A549 (cell line): Measurements from ENCODE around the gene MADD. TPM values are rescaled to one million over a fixed set of nuclear protein-coding genes. Genes with fewer than 3 reads are reported as not detected.

ENCODE experiments used
- ATAC-seq, 2 experiments: fragments of 200-7000 bp in 1 of 2; fragments of >200 bp in 1 of 2; cut with Nextera tagmentation in 1 of 2; cut with Tn5 transposase in 1 of 2; 3 replicates each; pipeline versions ENCODE4 v1.8.0 to v1.9.1; 2018 to 2020; ENCODE audit warnings: mild to moderate bottlenecking in 1 of 2, moderate library complexity in 1 of 2
- CTCF ChIA-PET: fragments of 300-600 bp; sonication (Branson Sonifier 250); formaldehyde crosslinking; extraction: SDS; loops from one replicate; lab custom pipeline; 2021; ENCODE audit warnings: antibody characterized with exemption, inconsistent platforms; lab: Yijun Ruan, JAX
- POLR2A ChIA-PET: fragments of 350-600 bp; formaldehyde crosslinking; extraction: SDS; loops from one replicate; lab custom pipeline; 2021; ENCODE audit warnings: antibody characterized with exemption, inconsistent platforms; lab: Yijun Ruan, JAX
- DNase-seq, 2 experiments: peaks; one replicate each; pipeline versions ENCODE4 v3.0.0 to v3.0.0-alpha.2; 2011 to 2016; ENCODE audit warnings: low read depth in 1 of 2, low spot score in 1 of 2
- FAIRE-seq: peaks from 2 replicates; lab custom pipeline; 2011; peaks lifted over from hg19 to GRCh38; lab: Jason Lieb, UNC
- H3K27ac ChIP-seq, 2 experiments: fragments of >200 bp; sonication (Bioruptor Twin); formaldehyde crosslinking; 3 replicates each; pipeline ENCODE4 v1.5.1; 2016 to 2017
- H3K4me1 ChIP-seq: fragments of >200 bp; sonication (Bioruptor Twin); formaldehyde crosslinking; 3 replicates; pipeline ENCODE4 v1.6.1; 2016
- H3K4me2 ChIP-seq: fragments of >200 bp; sonication (Bioruptor Twin); formaldehyde crosslinking; 3 replicates; pipeline ENCODE4 v1.6.1; 2016
- H3K4me3 ChIP-seq: fragments of >200 bp; sonication (Bioruptor Twin); formaldehyde crosslinking; 3 replicates; pipeline ENCODE4 v1.5.1; 2016
- H3K9me3 ChIP-seq: fragments of >200 bp; sonication (Bioruptor Twin); formaldehyde crosslinking; 3 replicates; pipeline ENCODE4 v1.6.1; 2016
- CBX2 ChIP-seq: fragments of 200-600 bp; sonication (generic); IDR thresholded peaks from 2 replicates; pipeline ENCODE4 v1.6.1; 2016; ENCODE audit warnings: low read depth, mild to moderate bottlenecking, borderline replicate concordance
- CEBPB ChIP-seq, 2 experiments: fragments of >200 bp in 1 of 2; sonication (Bioruptor Twin) in 1 of 2; formaldehyde crosslinking in 1 of 2; IDR thresholded peaks; 2 replicates each; pipeline ENCODE4 v1.6.1; 2012 to 2016
- CHD2 ChIP-seq: fragments of 150-350 bp; IDR thresholded peaks from 2 replicates; pipeline ENCODE4 v1.6.1; 2014; ENCODE audit warnings: low read length; ENCODE audit not compliant: partially characterized antibody
- CHD4 ChIP-seq: fragments of 200-600 bp; sonication (generic); IDR thresholded peaks from 2 replicates; pipeline ENCODE4 v1.6.1; 2016; ENCODE audit warnings: antibody characterized with exemption, mild to moderate bottlenecking, borderline replicate concordance
- CTCF ChIP-seq: fragments of >200 bp; sonication (Bioruptor Twin); formaldehyde crosslinking; IDR thresholded peaks from 3 replicates; pipeline ENCODE4 v1.5.1; 2016
- ELK1 ChIP-seq: fragments of 150-350 bp; IDR thresholded peaks from 2 replicates; pipeline ENCODE4 v1.6.1; 2014; ENCODE audit warnings: low read depth, mild to moderate bottlenecking, low read length
- ESRRA ChIP-seq: fragments of 150-350 bp; IDR thresholded peaks from 2 replicates; pipeline ENCODE4 v1.6.1; 2014; ENCODE audit warnings: mild to moderate bottlenecking, low read length, borderline replicate concordance
- FOSL2 ChIP-seq, 2 experiments: fragments of 450-650 bp in 1 of 2; fragments of >200 bp in 1 of 2; sonication (Bioruptor Twin) in 1 of 2; formaldehyde crosslinking; IDR thresholded peaks; 2 replicates each; pipeline versions ENCODE4 v1.5.0 to v1.6.1; 2016 to 2020; ENCODE audit warnings: mild to moderate bottlenecking in 1 of 2, moderate library complexity in 1 of 2
- JUNB ChIP-seq: fragments of >200 bp; sonication (Bioruptor Twin); formaldehyde crosslinking; IDR thresholded peaks from 2 replicates; pipeline ENCODE4 v1.6.1; 2016
- NFE2L2 ChIP-seq: fragments of 150-350 bp; conservative IDR thresholded peaks from 2 replicates; pipeline ENCODE4 v1.6.1; 2014; ENCODE audit warnings: low read length
- NPAS2 ChIP-seq: fragments of 250-450 bp; sonication (Bioruptor Pico); IDR thresholded peaks from 2 replicates; pipeline ENCODE4 v1.8.0; 2022; ENCODE audit warnings: mild to moderate bottlenecking, moderate library complexity, borderline replicate concordance
- NR3C1 ChIP-seq: fragments of >200 bp; sonication (Bioruptor Twin); formaldehyde crosslinking; IDR thresholded peaks from 3 replicates; pipeline ENCODE4 v1.6.1; 2017
- PHF8 ChIP-seq: fragments of 200-600 bp; sonication (generic); IDR thresholded peaks from 2 replicates; pipeline ENCODE4 v1.6.1; 2016; ENCODE audit warnings: low read depth, mild to moderate bottlenecking, antibody characterized with exemption, moderate library complexity, borderline replicate concordance
- POLR2A ChIP-seq: IDR thresholded peaks from 2 replicates; pipeline ENCODE4 v1.6.1; 2012; ENCODE audit warnings: mild to moderate bottlenecking, low read length
- RAD21 ChIP-seq, 2 experiments: fragments of >200 bp in 1 of 2; sonication (Bioruptor Twin) in 1 of 2; formaldehyde crosslinking in 1 of 2; IDR thresholded peaks in 1 of 2; conservative IDR thresholded peaks in 1 of 2; 2 replicates in 1 of 2; 3 replicates in 1 of 2; pipeline ENCODE4 v1.6.1; 2012 to 2018; ENCODE audit warnings: inconsistent platforms in 1 of 2
- RCOR1 ChIP-seq: fragments of 150-350 bp; IDR thresholded peaks from 2 replicates; pipeline ENCODE4 v1.6.1; 2014; ENCODE audit warnings: antibody characterized with exemption, low read length, low read depth
- WGBS: methylation state at CpG from one replicate; pipeline ENCODE4 v1.1.6; 2017; ENCODE audit errors: missing lambda C conversion rate; 5-methylcytosine and 5-hydroxymethylcytosine counted together
- polyA plus RNA-seq, 4 experiments: library from polyadenylated mRNA; depleted of rRNA in 3 of 4; stranded (reverse); fragments of >200 nt; fragmentation: RNase III in 1 of 4; extraction: RNeasy Plus Mini Kit Qiagen cat#74134 plus additional on column Dnase treatment in 1 of 4; gene quantifications; 2 replicates in 3 of 4; 3 replicates in 1 of 4; pipeline ENCODE4 v1.2.3, GENCODE V29; 2011 to 2017
- TF ChIP-seq, protein P1 (sequence below): fragments of 250-450 bp; sonication (Bioruptor Pico); IDR thresholded peaks from 2 replicates; pipeline ENCODE4 v1.5.0; 2021; ENCODE audit warnings: mild to moderate bottlenecking, moderate library complexity, borderline replicate concordance
- TF ChIP-seq, protein P2 (sequence below): fragments of 200-600 bp; sonication (generic); IDR thresholded peaks from 2 replicates; pipeline ENCODE4 v1.6.1; 2016; ENCODE audit warnings: antibody characterized with exemption, mild to moderate bottlenecking, moderate library complexity

MADD gene
- polyA plus RNA-seq, 2 of the 4 experiments (the other 2 are of a cell fraction) = 16.7 to 25.2 TPM

GRCh38 chr11:47376525-47377371 is 106.8 kb downstream of the MADD start:
- DNase-seq = no peak
- ATAC-seq = peak; percentile 19 to 24; a peak in 3 of 6 replicates
- WGBS = 81% methylated on average over 5 of the region's 14 CpGs
- no peak for FAIRE-seq
- TF ChIP-seq RAD21 (conservative IDR thresholded peaks at IDR 0.05 in 1 of 2, IDR thresholded peaks at IDR 0.05 in 1 of 2) (no peak), ESRRA (no peak), FOSL2 (IDR thresholded peaks at IDR 0.05) (no peak), FOSL2 (CRISPR knock-in tag; IDR thresholded peaks at IDR 0.05) (no peak), CBX2 (no peak), RCOR1 (no peak), NPAS2 (CRISPR knock-in tag) (no peak), CEBPB (IDR thresholded peaks at IDR 0.05) (peak in 1 of 2 experiments; percentile 58; a peak in 2 of 4 replicates), CTCF (no peak), POLR2A (peak; percentile 7; the same call in 1 of the 2 replicates), ELK1 (no peak), NFE2L2 (no peak), PHF8 (no peak), JUNB (no peak), CHD2 (no peak), NR3C1 (no peak), CHD4 (no peak)
- TF ChIP-seq, protein P1, sequence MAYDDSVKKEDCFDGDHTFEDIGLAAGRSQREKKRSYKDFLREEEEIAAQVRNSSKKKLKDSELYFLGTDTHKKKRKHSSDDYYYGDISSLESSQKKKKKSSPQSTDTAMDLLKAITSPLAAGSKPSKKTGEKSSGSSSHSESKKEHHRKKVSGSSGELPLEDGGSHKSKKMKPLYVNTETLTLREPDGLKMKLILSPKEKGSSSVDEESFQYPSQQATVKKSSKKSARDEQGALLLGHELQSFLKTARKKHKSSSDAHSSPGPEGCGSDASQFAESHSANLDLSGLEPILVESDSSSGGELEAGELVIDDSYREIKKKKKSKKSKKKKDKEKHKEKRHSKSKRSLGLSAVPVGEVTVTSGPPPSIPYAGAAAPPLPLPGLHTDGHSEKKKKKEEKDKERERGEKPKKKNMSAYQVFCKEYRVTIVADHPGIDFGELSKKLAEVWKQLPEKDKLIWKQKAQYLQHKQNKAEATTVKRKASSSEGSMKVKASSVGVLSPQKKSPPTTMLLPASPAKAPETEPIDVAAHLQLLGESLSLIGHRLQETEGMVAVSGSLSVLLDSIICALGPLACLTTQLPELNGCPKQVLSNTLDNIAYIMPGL (CRISPR knock-in tag) = no peak
- TF ChIP-seq, protein P2, sequence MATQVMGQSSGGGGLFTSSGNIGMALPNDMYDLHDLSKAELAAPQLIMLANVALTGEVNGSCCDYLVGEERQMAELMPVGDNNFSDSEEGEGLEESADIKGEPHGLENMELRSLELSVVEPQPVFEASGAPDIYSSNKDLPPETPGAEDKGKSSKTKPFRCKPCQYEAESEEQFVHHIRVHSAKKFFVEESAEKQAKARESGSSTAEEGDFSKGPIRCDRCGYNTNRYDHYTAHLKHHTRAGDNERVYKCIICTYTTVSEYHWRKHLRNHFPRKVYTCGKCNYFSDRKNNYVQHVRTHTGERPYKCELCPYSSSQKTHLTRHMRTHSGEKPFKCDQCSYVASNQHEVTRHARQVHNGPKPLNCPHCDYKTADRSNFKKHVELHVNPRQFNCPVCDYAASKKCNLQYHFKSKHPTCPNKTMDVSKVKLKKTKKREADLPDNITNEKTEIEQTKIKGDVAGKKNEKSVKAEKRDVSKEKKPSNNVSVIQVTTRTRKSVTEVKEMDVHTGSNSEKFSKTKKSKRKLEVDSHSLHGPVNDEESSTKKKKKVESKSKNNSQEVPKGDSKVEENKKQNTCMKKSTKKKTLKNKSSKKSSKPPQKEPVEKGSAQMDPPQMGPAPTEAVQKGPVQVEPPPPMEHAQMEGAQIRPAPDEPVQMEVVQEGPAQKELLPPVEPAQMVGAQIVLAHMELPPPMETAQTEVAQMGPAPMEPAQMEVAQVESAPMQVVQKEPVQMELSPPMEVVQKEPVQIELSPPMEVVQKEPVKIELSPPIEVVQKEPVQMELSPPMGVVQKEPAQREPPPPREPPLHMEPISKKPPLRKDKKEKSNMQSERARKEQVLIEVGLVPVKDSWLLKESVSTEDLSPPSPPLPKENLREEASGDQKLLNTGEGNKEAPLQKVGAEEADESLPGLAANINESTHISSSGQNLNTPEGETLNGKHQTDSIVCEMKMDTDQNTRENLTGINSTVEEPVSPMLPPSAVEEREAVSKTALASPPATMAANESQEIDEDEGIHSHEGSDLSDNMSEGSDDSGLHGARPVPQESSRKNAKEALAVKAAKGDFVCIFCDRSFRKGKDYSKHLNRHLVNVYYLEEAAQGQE = no peak
- Histone ChIP-seq H3K27ac (peak overlapping the region in 1 of 2 experiments; percentile 46; a peak in 1 of 6 replicates), H3K4me3 (no peak overlapping the region), H3K4me2 (no peak overlapping the region), H3K4me1 (peaks cover 21% of the 10 kb centered on the region), H3K9me3 (no peaks in the 10 kb centered on the region)
- POLR2A ChIA-PET = interaction anchor here (0.5 kb wide), 1 partner anchor 261 kb away, joined by 6 read pairs; no protein-coding TSS in a partner anchor
- CTCF ChIA-PET = interaction anchor here (0.6 to 2.4 kb wide), 5 partner anchors 9 to 78 kb away, joined by 3 to 8 read pairs (median 3); no protein-coding TSS in a partner anchor
